ENCODE results near the gene ZMYND8. TPM values are rescaled to one million over a fixed set of nuclear protein-coding genes. Genes with fewer than 3 reads are reported as not detected.
"Not testable (repeated sequence)": the region's sequence is repeated elsewhere in the genome, so short reads cannot be mapped to it uniquely, and the experiment has no call there.

The ZMYND8 gene
- total RNA-seq, 1 donor from 2014 or later, result 19.2 TPM

- peaks cover 4% of the 10 kb centered on the region for H3K27me3 ChIP-seq (ENCODE audit: control insufficient read depth, insufficient read depth, low read length)
- no peak for TF ChIP-seq CTCF (IDR thresholded peaks at IDR 0.05; ENCODE audit: insufficient read depth, low read length, poor library complexity, severe bottlenecking)
Observed at GRCh38 chr20:47178851-47179250, 177.6 kb downstream of the ZMYND8 start.

DNA sequence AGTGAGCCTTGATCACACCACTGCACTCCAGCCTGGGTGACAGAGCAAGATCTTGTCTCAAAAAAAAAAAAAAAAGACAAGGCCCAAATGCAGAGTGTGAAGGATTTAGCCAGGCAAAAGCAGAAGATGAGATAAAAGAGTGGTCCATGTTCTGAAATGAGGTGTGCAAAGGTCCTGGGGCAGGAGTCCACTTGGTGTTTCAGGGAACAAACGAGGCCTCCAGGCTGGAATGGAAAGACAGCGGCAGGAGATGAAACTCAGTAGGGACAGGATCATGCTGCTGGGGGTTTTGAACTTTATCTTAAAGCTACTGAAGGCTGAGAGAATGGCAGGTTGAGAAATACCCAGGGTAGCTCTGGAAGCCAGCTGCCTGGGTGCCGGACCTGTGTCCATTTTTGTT is 178.2 kb downstream of the ZMYND8 start:
- Histone ChIP-seq H3K4me3 (ENCODE audit: low read depth, low read length) (no peak overlapping the region), H3K27me3 (ENCODE audit: control insufficient read depth, insufficient read depth, low read length) (peaks cover 4% of the 10 kb centered on the region), H3K36me3 (ENCODE audit: control insufficient read depth, insufficient read depth, low read length) (no peaks in the 10 kb centered on the region)
- TF ChIP-seq CTCF (IDR thresholded peaks at IDR 0.05; ENCODE audit: insufficient read depth, low read length, poor library complexity, severe bottlenecking), result no peak
- no peak for DNase-seq (ENCODE audit: low read depth)

More at GRCh38 chr20:47178851-47179250, 177.6 kb downstream of the ZMYND8 start:
- Histone ChIP-seq H3K36me3 (ENCODE audit: control insufficient read depth, insufficient read depth, low read length) (no peaks in the 10 kb centered on the region), H3K4me3 (ENCODE audit: low read depth, low read length) (no peak overlapping the region)
- no peak for DNase-seq (ENCODE audit: low read depth)

DNA sequence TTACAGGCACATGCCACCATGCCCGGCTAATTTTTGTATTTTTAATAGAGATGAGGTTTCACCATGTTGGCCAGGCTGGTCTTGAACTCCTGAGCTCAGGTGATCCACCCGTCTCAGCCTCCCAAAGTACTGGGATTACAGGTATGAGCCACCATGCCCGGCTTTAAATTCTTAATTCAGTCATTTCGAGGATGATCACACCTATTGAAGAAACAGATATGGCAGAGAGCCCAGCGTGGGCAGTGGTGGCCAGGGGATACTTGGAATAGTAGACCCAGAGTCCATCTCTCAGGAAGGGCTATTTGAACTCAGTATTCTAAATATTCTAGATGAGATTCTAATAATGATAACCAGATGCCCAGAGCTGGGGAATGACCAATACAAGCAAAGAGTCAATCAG is 180.3 kb downstream of the ZMYND8 start:
- DNase-seq (ENCODE audit: low read depth); H3K27me3 ChIP-seq (ENCODE audit: control insufficient read depth, insufficient read depth, low read length); H3K36me3 ChIP-seq (ENCODE audit: control insufficient read depth, insufficient read depth, low read length); H3K4me3 ChIP-seq (ENCODE audit: low read depth, low read length): not testable (repeated sequence)

DNA sequence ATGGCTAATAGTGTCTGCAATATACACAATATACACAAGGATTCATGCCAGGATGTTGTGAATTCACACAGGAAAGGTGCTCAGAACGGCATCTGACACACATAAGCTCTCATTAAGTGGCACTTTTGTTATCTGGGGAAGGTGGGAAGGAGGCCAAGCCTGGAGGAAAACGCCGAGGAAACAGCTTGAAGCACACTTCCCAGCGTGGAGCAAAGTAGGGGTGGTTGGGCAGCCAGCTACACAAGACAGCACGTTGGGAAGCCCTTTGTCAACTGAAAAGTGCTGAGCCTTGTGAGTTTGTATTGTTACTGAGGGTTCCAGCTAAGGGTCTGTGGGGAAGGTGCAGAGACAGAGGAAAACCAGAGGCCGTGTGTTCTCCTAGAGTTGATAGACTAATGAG is 181.0 kb downstream of the ZMYND8 start:
- DNase-seq (ENCODE audit: low read depth), result no peak
- Histone ChIP-seq H3K27me3 (ENCODE audit: control insufficient read depth, insufficient read depth, low read length) (peaks cover 4% of the 10 kb centered on the region), H3K4me3 (ENCODE audit: low read depth, low read length) (no peak overlapping the region), H3K36me3 (ENCODE audit: control insufficient read depth, insufficient read depth, low read length) (no peaks in the 10 kb centered on the region)
- no peak for TF ChIP-seq CTCF (IDR thresholded peaks at IDR 0.05; ENCODE audit: insufficient read depth, low read length, poor library complexity, severe bottlenecking)

DNA sequence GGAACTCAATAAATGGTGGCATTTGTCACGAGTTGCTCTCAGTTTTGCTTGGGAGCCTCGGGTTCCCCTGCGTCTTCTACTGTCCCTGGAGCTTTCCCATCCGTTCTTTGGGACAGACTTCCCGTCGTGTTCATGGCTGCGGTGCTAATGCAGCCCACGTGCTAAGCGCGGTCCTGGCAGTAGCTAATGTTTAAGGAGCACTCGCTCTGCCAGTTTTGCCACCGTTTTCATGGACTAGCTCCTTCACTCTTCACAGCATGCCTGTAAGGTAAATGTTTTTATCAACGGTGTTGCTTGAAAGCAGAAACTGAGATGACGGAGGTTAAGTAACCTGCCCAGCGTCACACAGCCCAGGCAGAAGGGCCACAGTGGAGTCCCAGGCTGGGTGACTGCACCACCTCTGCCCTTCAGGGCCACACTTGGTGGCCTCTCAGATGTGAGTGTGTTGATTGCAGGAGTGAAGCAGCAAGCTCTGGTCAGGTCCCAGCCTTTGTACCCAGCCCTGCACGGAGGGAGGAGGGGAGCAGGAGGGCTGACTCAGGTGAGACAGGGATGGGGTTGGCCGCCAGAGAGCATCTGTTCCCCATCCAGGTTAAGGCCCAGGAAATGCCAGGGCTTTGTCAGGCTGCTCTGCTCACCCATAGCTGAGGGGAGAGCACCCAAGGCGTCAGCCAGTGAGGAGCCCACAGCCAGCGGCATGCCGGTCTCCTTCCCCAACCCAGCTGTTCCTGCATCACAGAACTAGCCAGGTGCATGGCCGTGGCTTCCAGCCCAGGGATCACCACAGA is 181.8 kb downstream of the ZMYND8 start:
- no peaks in the 10 kb centered on the region for H3K36me3 ChIP-seq (ENCODE audit: control insufficient read depth, insufficient read depth, low read length)
- no peak for DNase-seq (ENCODE audit: low read depth)
- H3K4me3 ChIP-seq (ENCODE audit: low read depth, low read length), result no peak overlapping the region
- H3K27me3 ChIP-seq (ENCODE audit: control insufficient read depth, insufficient read depth, low read length), result peaks cover 4% of the 10 kb centered on the region
- no peak for TF ChIP-seq CTCF (IDR thresholded peaks at IDR 0.05; ENCODE audit: insufficient read depth, low read length, poor library complexity, severe bottlenecking)

GRCh38 chr20:47173596-47174216 is 182.8 kb downstream of the ZMYND8 start:
- TF ChIP-seq CTCF (IDR thresholded peaks at IDR 0.05; ENCODE audit: insufficient read depth, low read length, poor library complexity, severe bottlenecking), result no peak
- peaks cover 8% of the 10 kb centered on the region for H3K27me3 ChIP-seq (ENCODE audit: control insufficient read depth, insufficient read depth, low read length)

More at GRCh38 chr20:47173596-47174216, 182.8 kb downstream of the ZMYND8 start:
- no peak for DNase-seq (ENCODE audit: low read depth)
- Histone ChIP-seq H3K36me3 (ENCODE audit: control insufficient read depth, insufficient read depth, low read length) (no peaks in the 10 kb centered on the region), H3K4me3 (ENCODE audit: low read depth, low read length) (no peak overlapping the region)

All from kidney epithelial cell (primary cell).